ENCODE data around the gene CIB2. TPM values are rescaled to one million over a fixed set of nuclear protein-coding genes. Genes with fewer than 3 reads are reported as not detected.

CIB2 gene
- total RNA-seq, 1 donor from 2014 or later, result 10.1 TPM

- TF ChIP-seq CTCF (conservative IDR thresholded peaks at IDR 0.05; ENCODE audit: low read depth, low read length), result no peak
- peak; percentile 45 for DNase-seq (ENCODE audit: low read depth)
- H3K4me3 ChIP-seq (ENCODE audit: low read depth, low read length), result peak within 1 kb of the TSS; percentile 90
Measured at GRCh38 chr15:78149068-78149804, 18.0 kb upstream of the CIB2 start, which contains the start of gene IDH3A. Gene IDH3A (plus strand): TSS chr15:78149362. CDS start chr15:78149404, 42 bp downstream.

GRCh38 chr15:78148392-78149067, 17.3 kb upstream of the CIB2 start:
- no peak for DNase-seq (ENCODE audit: low read depth)
- no peak for TF ChIP-seq CTCF (conservative IDR thresholded peaks at IDR 0.05; ENCODE audit: low read depth, low read length)
- peak overlapping the region; percentile 90 for H3K4me3 ChIP-seq (ENCODE audit: low read depth, low read length)

DNA sequence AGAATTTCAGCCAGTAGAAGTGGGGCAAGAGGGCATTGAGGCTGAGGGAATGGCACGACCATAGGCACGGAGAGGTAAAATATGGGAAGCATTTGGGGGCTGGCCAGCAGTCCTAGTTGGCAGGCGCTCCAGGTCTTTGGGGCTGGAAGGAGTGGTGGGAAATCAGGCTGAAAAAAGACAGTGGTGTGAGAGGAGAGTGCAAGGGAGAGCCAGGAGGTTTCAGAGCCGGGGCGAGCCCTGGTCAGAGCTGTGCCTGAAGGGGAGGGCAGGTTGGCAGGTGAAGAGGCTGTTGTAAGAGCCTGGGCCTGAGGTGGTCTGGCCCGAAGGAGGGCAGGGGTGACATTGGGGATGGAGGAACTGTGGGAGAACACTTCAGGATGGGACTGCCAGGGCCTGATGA, 16.3 kb upstream of the CIB2 start:
- TF ChIP-seq CTCF (conservative IDR thresholded peaks at IDR 0.05; ENCODE audit: low read depth, low read length), result no peak

DNA sequence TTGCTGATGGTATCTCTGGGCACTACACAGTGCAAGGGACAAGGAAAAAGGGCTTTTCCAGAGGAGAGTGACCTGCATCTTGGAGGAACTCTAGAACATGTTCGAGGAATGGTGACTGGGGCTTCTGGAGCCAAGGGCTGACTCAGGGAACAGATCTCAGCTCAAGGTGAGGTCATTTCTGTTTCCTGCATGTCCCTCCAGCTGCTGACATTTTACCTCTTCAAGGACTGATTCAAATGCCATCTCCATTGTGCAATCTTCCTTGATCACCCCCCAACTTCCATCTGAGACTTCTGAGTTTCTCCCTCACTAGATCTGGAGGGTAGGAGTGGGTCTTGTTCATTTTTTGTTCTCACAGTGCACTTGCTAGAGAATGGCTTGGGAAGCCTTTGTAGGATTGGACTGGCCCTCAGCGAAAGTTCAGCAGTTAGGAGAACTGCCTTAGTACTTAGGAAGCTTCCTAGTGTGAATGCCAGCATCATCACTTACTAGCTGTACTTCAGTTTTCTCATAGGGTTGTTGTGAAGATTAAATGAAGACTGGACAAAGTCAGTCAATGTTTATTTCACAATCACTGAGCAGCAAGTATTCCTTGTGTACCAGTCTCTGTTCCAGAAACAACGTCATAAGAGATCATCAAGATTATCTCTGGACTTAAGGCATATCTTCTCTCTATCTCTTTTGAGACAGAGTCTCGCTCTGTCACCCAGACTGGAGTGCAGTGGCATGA, 15.3 kb upstream of the CIB2 start:
- TF ChIP-seq CTCF (conservative IDR thresholded peaks at IDR 0.05; ENCODE audit: low read depth, low read length), result no peak
- DNase-seq (ENCODE audit: low read depth), result no peak
- no peak overlapping the region for H3K4me3 ChIP-seq (ENCODE audit: low read depth, low read length)

More for the DNA sequence above, 16.3 kb upstream of the CIB2 start:
- DNase-seq (ENCODE audit: low read depth), result no peak
- no peak overlapping the region for H3K4me3 ChIP-seq (ENCODE audit: low read depth, low read length)

DNA sequence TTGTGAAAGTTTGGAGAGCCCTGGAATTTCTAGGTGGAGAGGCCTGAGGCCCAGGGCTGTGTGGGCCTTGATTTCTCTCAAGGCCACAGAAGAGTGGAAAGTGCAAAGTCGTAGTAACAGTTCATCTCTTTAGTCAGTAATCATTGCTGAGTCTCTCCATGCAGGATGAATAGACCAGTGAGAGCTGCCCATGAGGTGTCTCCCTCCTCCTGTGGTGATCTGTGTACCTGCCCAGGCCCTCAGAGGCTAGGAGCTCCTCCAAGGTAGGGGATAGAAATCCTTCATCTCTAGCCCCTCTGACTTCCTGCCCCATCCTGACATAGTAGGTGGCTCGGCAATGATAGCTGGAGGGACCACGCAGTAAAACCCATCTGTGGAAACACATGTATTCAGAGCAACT, 11.1 kb upstream of the CIB2 start:
- no peak overlapping the region for H3K4me3 ChIP-seq (ENCODE audit: low read depth, low read length)
- TF ChIP-seq CTCF (conservative IDR thresholded peaks at IDR 0.05; ENCODE audit: low read depth, low read length), result no peak
- no peak for DNase-seq (ENCODE audit: low read depth)

- H3K4me3 ChIP-seq (ENCODE audit: low read depth, low read length), result no peak overlapping the region
- no peak for DNase-seq (ENCODE audit: low read depth)
- TF ChIP-seq CTCF (conservative IDR thresholded peaks at IDR 0.05; ENCODE audit: low read depth, low read length), result no peak
Measured at GRCh38 chr15:78140292-78140691, 9.0 kb upstream of the CIB2 start.

All from epithelial cell of proximal tubule (primary cell).